Measurements from ENCODE around the gene SEZ6L. TPM values are rescaled to one million over a fixed set of nuclear protein-coding genes. Genes with fewer than 3 reads are reported as not detected.

SEZ6L gene
- total RNA-seq, 1 experiment from 2014 or later, result not detected

DNA sequence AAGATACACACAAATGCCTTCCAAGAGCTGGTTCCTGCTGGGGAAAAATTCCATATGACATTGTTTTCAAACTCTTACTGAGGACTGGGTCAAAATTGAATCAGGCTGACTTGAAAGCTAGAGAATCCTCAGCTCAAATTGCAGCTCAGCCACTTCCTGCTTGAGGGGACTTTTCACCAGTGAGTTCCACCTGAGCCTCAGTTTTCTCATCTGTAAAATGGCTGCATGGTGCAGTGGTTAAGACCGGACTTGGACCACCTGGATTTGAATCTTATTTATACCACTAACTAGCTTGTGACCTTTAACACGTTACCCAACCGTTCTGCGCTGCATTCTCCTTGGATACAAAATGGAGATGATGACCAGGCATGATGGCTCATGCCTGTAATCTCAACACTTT lies 189.9 kb downstream of the SEZ6L start:
- Histone ChIP-seq H3K27ac (ENCODE audit: low read length) (no peak overlapping the region), H3K9me3 (ENCODE audit: low read length) (no peaks in the 10 kb centered on the region), H3K4me1 (ENCODE audit: insufficient read depth, low read length) (no peaks in the 10 kb centered on the region), H3K4me2 (ENCODE audit: low read length) (no peak overlapping the region), H3K27me3 (ENCODE audit: low read length) (peaks cover 9% of the 10 kb centered on the region; the same call in 1 of the 2 replicates), H3K36me3 (ENCODE audit: low read depth, low read length) (no peaks in the 10 kb centered on the region), H3K9ac (ENCODE audit: low read length) (no peak overlapping the region), H3F3A (ENCODE audit: low read length, unreplicated experiment) (no peaks in the 10 kb centered on the region), H3K79me2 (ENCODE audit: low read length) (no peaks in the 10 kb centered on the region), H4K20me1 (ENCODE audit: low read length) (no peaks in the 10 kb centered on the region), H3K4me3 (ENCODE audit: low read length) (no peak overlapping the region), H3K9me2 (replicated peaks; ENCODE audit: low read length) (no peaks in the 10 kb centered on the region), H2AFZ (ENCODE audit: low read length) (no peak overlapping the region)
- no peak for ATAC-seq
- ChIA-PET CTCF (no interaction called here), POLR2A (ENCODE audit: unreplicated experiment) (no interaction called here)
- TF ChIP-seq EZH2phosphoT487 (IDR thresholded peaks at IDR 0.05; ENCODE audit: borderline replicate concordance, low read length), result no peak
- no peak for TF ChIP-seq EZH2 (IDR thresholded peaks at IDR 0.05; ENCODE audit: low read length, unreplicated experiment)
- TF ChIP-seq, protein P1, sequence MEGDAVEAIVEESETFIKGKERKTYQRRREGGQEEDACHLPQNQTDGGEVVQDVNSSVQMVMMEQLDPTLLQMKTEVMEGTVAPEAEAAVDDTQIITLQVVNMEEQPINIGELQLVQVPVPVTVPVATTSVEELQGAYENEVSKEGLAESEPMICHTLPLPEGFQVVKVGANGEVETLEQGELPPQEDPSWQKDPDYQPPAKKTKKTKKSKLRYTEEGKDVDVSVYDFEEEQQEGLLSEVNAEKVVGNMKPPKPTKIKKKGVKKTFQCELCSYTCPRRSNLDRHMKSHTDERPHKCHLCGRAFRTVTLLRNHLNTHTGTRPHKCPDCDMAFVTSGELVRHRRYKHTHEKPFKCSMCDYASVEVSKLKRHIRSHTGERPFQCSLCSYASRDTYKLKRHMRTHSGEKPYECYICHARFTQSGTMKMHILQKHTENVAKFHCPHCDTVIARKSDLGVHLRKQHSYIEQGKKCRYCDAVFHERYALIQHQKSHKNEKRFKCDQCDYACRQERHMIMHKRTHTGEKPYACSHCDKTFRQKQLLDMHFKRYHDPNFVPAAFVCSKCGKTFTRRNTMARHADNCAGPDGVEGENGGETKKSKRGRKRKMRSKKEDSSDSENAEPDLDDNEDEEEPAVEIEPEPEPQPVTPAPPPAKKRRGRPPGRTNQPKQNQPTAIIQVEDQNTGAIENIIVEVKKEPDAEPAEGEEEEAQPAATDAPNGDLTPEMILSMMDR (conservative IDR thresholded peaks at IDR 0.05; ENCODE audit: low read depth, low read length), result no peak
- BruUV-seq (replicated peaks), result no TSS peak
- intact Hi-C loops (cut with micrococcal nuclease), result no loop called here
- DNase-seq, result no peak

DNA sequence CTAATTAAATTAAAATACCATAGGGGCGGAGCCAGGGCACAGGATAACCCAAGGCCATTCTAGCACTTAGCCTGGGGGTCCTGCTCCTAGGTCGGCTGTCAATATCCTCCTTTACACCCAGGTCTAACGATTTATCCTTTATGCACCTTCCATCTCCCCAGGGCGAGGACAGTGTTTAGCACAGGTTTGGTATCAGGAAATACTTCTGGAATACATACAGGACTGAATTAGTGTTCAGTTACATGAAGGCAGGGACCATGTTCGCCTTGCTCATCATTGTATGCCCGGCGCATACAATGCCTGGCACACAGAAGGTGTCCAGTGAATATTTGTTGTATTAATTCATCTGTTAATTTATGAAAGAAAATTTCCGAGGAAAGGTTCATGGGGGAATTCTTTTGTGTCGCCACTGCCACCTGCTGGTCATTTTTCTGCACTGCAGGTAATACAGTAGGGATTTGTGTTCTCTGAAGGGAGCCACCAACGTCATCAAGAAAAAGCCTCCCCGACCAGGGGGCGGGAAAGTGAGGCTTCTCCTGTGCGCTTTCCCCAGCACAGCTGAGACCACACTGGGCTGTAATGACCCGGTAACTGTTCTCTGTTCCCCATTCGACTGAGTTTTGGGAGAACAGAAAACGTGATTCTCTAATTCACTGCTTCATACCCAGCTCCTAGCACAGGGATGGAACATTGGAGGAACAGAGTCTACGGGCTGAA lies 191.1 kb downstream of the SEZ6L start:
- Histone ChIP-seq H3K4me1 (ENCODE audit: insufficient read depth, low read length) (no peaks in the 10 kb centered on the region), H3K4me2 (ENCODE audit: low read length) (peak overlapping the region; percentile 83), H3K27ac (ENCODE audit: low read length) (no peak overlapping the region), H4K20me1 (ENCODE audit: low read length) (no peaks in the 10 kb centered on the region), H2AFZ (ENCODE audit: low read length) (peak overlapping the region; percentile 89), H3F3A (ENCODE audit: low read length, unreplicated experiment) (no peaks in the 10 kb centered on the region), H3K9me2 (replicated peaks; ENCODE audit: low read length) (no peaks in the 10 kb centered on the region), H3K4me3 (ENCODE audit: low read length) (peak overlapping the region; percentile 65), H3K9ac (ENCODE audit: low read length) (no peak overlapping the region), H3K27me3 (ENCODE audit: low read length) (peaks cover 9% of the 10 kb centered on the region; the same call in 1 of the 2 replicates), H3K79me2 (ENCODE audit: low read length) (no peaks in the 10 kb centered on the region), H3K9me3 (ENCODE audit: low read length) (no peaks in the 10 kb centered on the region), H3K36me3 (ENCODE audit: low read depth, low read length) (no peaks in the 10 kb centered on the region)
- DNase-seq (peak; percentile 79), ATAC-seq (peak; percentile 60)
- intact Hi-C loops (cut with micrococcal nuclease), result no loop called here
- ChIA-PET POLR2A (ENCODE audit: unreplicated experiment) (no interaction called here), CTCF (interaction anchor here (0.6 kb wide), 1 partner anchor 1158 kb away, joined by 3 read pairs; no protein-coding TSS in a partner anchor)
- TF ChIP-seq, protein P1 (conservative IDR thresholded peaks at IDR 0.05; ENCODE audit: low read depth, low read length), result peak; percentile 76
- TF ChIP-seq EZH2 (IDR thresholded peaks at IDR 0.05; ENCODE audit: low read length, unreplicated experiment) (no peak), EZH2phosphoT487 (IDR thresholded peaks at IDR 0.05; ENCODE audit: borderline replicate concordance, low read length) (no peak)
- no TSS peak for BruUV-seq (replicated peaks)

DNA sequence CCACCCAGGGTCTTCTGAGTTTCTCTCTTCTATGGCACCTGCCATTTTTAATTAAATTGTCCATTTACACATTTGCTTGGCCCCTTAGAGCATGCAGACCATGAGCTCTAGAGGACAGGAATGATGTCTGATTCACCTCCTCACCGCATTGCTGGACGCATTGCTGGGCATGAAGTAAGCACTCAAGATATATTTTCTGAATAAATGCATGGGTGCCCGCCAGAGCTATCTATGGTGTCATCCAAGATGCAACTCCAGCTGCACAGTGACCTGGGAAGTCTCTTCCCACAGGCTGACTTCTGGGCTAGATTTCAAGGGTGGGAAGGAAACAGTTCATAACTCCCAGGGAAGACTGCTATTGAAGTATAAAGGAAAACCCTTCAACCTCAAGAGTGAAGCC lies 193.2 kb downstream of the SEZ6L start:
- ChIA-PET POLR2A (ENCODE audit: unreplicated experiment) (no interaction called here), CTCF (no interaction called here)
- H3K9me2 ChIP-seq (replicated peaks; ENCODE audit: low read length), result no peaks in the 10 kb centered on the region
- H3K36me3 ChIP-seq (ENCODE audit: low read depth, low read length), result no peaks in the 10 kb centered on the region
- intact Hi-C loops (cut with micrococcal nuclease), result no loop called here
- H3K4me2 ChIP-seq (ENCODE audit: low read length), result no peak overlapping the region
- H3F3A ChIP-seq (ENCODE audit: low read length, unreplicated experiment), result no peaks in the 10 kb centered on the region
- H3K27me3 ChIP-seq (ENCODE audit: low read length), result peaks cover 9% of the 10 kb centered on the region; the same call in 1 of the 2 replicates
- BruUV-seq (replicated peaks), result no TSS peak
- H2AFZ ChIP-seq (ENCODE audit: low read length), result no peak overlapping the region
- H3K9me3 ChIP-seq (ENCODE audit: low read length), result no peaks in the 10 kb centered on the region
- ATAC-seq, result no peak
- TF ChIP-seq EZH2 (IDR thresholded peaks at IDR 0.05; ENCODE audit: low read length, unreplicated experiment) (no peak), EZH2phosphoT487 (IDR thresholded peaks at IDR 0.05; ENCODE audit: borderline replicate concordance, low read length) (no peak)
- TF ChIP-seq, protein P1 (conservative IDR thresholded peaks at IDR 0.05; ENCODE audit: low read depth, low read length), result no peak
- H4K20me1 ChIP-seq (ENCODE audit: low read length), result no peaks in the 10 kb centered on the region
- no peak overlapping the region for H3K9ac ChIP-seq (ENCODE audit: low read length)
- H3K79me2 ChIP-seq (ENCODE audit: low read length), result no peaks in the 10 kb centered on the region
- H3K4me3 ChIP-seq (ENCODE audit: low read length), result no peak overlapping the region
- H3K27ac ChIP-seq (ENCODE audit: low read length), result no peak overlapping the region
- DNase-seq, result no peak
- H3K4me1 ChIP-seq (ENCODE audit: insufficient read depth, low read length), result no peaks in the 10 kb centered on the region
